GM23338 (cell line): Measurements from ENCODE around the gene CCBE1. TPM values are rescaled to one million over a fixed set of nuclear protein-coding genes. Genes with fewer than 3 reads are reported as not detected.

Source experiments
- ATAC-seq: fragments of 200-7000 bp; cut with Tn5 transposase; 3 replicates; pipeline ENCODE4 v1.9.1; 2020
- DNase-seq: peaks from one replicate; pipeline ENCODE4 v3.0.0-alpha.2; 2015; ENCODE audit warnings: low spot score
- H2AFZ ChIP-seq: fragments of 200-600 bp; sonication (generic); 2 replicates; pipeline ENCODE4 v1.8.0; 2016; ENCODE audit warnings: antibody characterized with exemption, mild to moderate bottlenecking, moderate library complexity
- H3F3A ChIP-seq: fragments of 200-600 bp; sonication (generic); replicated peaks from 2 replicates; pipeline ENCODE4 v1.8.0; 2017; ENCODE audit warnings: antibody characterized with exemption, mixed run types, low read depth
- H3K27ac ChIP-seq: fragments of 200-600 bp; sonication (generic); 2 replicates; pipeline ENCODE4 v1.6.1; 2016; ENCODE audit warnings: low read depth
- H3K27me3 ChIP-seq: fragments of 200-600 bp; sonication (generic); 2 replicates; pipeline ENCODE4 v1.8.0; 2016; ENCODE audit warnings: mild to moderate bottlenecking, mixed run types, moderate library complexity; ENCODE audit not compliant: insufficient read depth
- H3K36me3 ChIP-seq: fragments of 200-600 bp; sonication (generic); 2 replicates; pipeline ENCODE4 v1.8.0; 2016; ENCODE audit warnings: mild to moderate bottlenecking; ENCODE audit not compliant: insufficient read depth
- H3K4me1 ChIP-seq: fragments of 200-600 bp; sonication (generic); 2 replicates; pipeline ENCODE4 v1.8.0; 2016; ENCODE audit warnings: mild to moderate bottlenecking, moderate library complexity; ENCODE audit not compliant: insufficient read depth
- H3K4me2 ChIP-seq: fragments of 200-600 bp; sonication (generic); 2 replicates; pipeline ENCODE4 v1.7.1; 2017; ENCODE audit warnings: mixed run types
- H3K4me3 ChIP-seq: fragments of 200-600 bp; sonication (generic); 2 replicates; pipeline ENCODE4 v1.6.1; 2016; ENCODE audit warnings: mixed run types
- H3K79me2 ChIP-seq: fragments of 200-600 bp; sonication (generic); replicated peaks from 2 replicates; pipeline ENCODE4 v1.8.0; 2017; ENCODE audit warnings: mild to moderate bottlenecking; ENCODE audit not compliant: insufficient read depth
- H3K9me2 ChIP-seq: fragments of 200-600 bp; sonication (generic); 2 replicates; pipeline ENCODE4 v1.8.0; 2017; ENCODE audit not compliant: insufficient read depth
- H4K20me1 ChIP-seq: fragments of 200-600 bp; sonication (generic); replicated peaks from 2 replicates; pipeline ENCODE4 v1.8.0; 2017; ENCODE audit warnings: mild to moderate bottlenecking; ENCODE audit not compliant: insufficient read depth
- H3K27ac Mint-ChIP-seq: 2 replicates; pipeline ENCODE4 v1.8.0; 2020; ENCODE audit warnings: inconsistent platforms, mild to moderate bottlenecking, moderate library complexity, mixed read lengths
- H3K27me3 Mint-ChIP-seq: 3 replicates; pipeline ENCODE4 v1.8.0; 2022; ENCODE audit warnings: low read depth, mild to moderate bottlenecking, moderate library complexity, mixed read lengths, inconsistent platforms; ENCODE audit not compliant: insufficient read depth, poor library complexity
- H3K36me3 Mint-ChIP-seq: 3 replicates; pipeline ENCODE4 v1.8.0; 2021; ENCODE audit warnings: low read depth, mild to moderate bottlenecking, inconsistent platforms, moderate library complexity, mixed read lengths
- H3K4me1 Mint-ChIP-seq: 3 replicates; pipeline ENCODE4 v1.8.0; 2020; ENCODE audit warnings: mild to moderate bottlenecking, inconsistent platforms, mixed read lengths
- H3K4me3 Mint-ChIP-seq: 3 replicates; pipeline ENCODE4 v1.8.0; 2021; ENCODE audit warnings: moderate library complexity, mild to moderate bottlenecking, inconsistent platforms, mixed read lengths
- H3K9me3 Mint-ChIP-seq: 3 replicates; pipeline ENCODE4 v1.8.0; 2020; ENCODE audit warnings: moderate library complexity, mild to moderate bottlenecking, inconsistent platforms, mixed read lengths
- EZH2 ChIP-seq: fragments of 200-600 bp; sonication (generic); IDR thresholded peaks from one replicate; pipeline ENCODE4 v1.8.0; 2017; ENCODE audit warnings: antibody characterized with exemption, mild to moderate bottlenecking, low read depth; ENCODE audit not compliant: unreplicated experiment
- EZH2phosphoT487 ChIP-seq: fragments of 200-600 bp; sonication (generic); IDR thresholded peaks from one replicate; pipeline ENCODE4 v1.8.1; 2018; ENCODE audit warnings: antibody characterized with exemption; ENCODE audit not compliant: unreplicated experiment
- NANOG ChIP-seq: IDR thresholded peaks from 2 replicates; pipeline ENCODE4 v1.6.1; 2016; ENCODE audit warnings: antibody characterized with exemption, borderline replicate concordance
- POLR2AphosphoS5 ChIP-seq: IDR thresholded peaks from 2 replicates; pipeline ENCODE4 v1.6.1; 2016; ENCODE audit warnings: antibody characterized with exemption, low read depth
- STAT1 ChIP-seq: IDR thresholded peaks from one replicate; pipeline ENCODE4 v1.6.1; 2016; ENCODE audit warnings: antibody characterized with exemption; ENCODE audit not compliant: unreplicated experiment
- ZNF114 ChIP-seq: fragments of 250-450 bp; sonication (Bioruptor Pico); IDR thresholded peaks from 2 replicates; pipeline ENCODE4 v1.5.0; 2020; ENCODE audit warnings: mild to moderate bottlenecking, moderate library complexity
- polyA plus RNA-seq: library from polyadenylated mRNA; unstranded; fragments of >200 nt; fragmentation: Nextera tagmentation; extraction: Ambion mirVana; gene quantifications from 2 replicates; pipeline ENCODE4 v1.2.1, GENCODE V29; 2016
- total RNA-seq: library from RNA; depleted of rRNA; stranded (reverse); fragments of >200 nt; shearing (Covaris generic); gene quantifications from 2 replicates; pipeline ENCODE4 v1.2.3, GENCODE V29; 2014
- TF ChIP-seq, protein P1 (sequence below), 2 experiments: fragments of 200-600 bp in 1 of 2; sonication (generic) in 1 of 2; conservative IDR thresholded peaks; 2 replicates each; pipeline versions ENCODE4 v1.5.1 to v1.6.1; 2016 to 2017; ENCODE audit warnings: antibody characterized with exemption in 2 of 2, low read depth in 2 of 2, mild to moderate bottlenecking in 2 of 2, moderate library complexity in 1 of 2
- TF ChIP-seq, protein P2 (sequence below): IDR thresholded peaks from 2 replicates; pipeline ENCODE4 v1.6.1; 2016; ENCODE audit warnings: antibody characterized with exemption
- TF ChIP-seq, protein P3 (sequence below): IDR thresholded peaks from one replicate; pipeline ENCODE4 v1.6.1; 2018; ENCODE audit warnings: antibody characterized with exemption; ENCODE audit not compliant: unreplicated experiment
- TF ChIP-seq, protein P4 (sequence below): fragments of 250-450 bp; sonication (Bioruptor Pico); IDR thresholded peaks from 2 replicates; pipeline ENCODE4 v1.5.0; 2020; ENCODE audit warnings: mild to moderate bottlenecking, moderate library complexity

Gene CCBE1
- total and polyA plus RNA-seq, 2 experiments from 2014 or later: 2.1 to 2.6 TPM

DNA sequence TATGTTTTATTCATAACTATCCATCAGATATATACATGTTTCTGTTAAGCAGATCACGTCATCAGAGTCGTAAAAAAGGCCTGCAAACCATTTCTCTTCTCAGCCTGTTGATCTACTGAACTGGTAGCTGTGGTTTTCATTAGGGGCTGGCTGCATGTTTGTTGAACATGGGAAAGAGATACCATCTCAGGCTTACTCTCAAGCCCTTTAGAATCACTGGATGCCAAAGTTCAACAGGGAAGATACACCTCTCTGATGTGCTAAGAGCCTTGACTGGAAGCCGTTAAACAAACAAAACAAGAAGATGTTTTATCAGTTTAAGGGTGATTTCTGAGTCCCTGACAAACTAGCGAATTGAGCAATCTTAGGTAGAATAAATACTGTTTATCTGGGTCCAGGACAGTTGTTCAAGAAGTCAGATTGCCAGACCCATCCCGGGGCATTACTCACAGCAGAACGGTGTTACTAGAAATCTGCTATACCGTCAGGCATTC lies 243.7 kb downstream of the CCBE1 start (continued):
- TF ChIP-seq, protein P1, sequence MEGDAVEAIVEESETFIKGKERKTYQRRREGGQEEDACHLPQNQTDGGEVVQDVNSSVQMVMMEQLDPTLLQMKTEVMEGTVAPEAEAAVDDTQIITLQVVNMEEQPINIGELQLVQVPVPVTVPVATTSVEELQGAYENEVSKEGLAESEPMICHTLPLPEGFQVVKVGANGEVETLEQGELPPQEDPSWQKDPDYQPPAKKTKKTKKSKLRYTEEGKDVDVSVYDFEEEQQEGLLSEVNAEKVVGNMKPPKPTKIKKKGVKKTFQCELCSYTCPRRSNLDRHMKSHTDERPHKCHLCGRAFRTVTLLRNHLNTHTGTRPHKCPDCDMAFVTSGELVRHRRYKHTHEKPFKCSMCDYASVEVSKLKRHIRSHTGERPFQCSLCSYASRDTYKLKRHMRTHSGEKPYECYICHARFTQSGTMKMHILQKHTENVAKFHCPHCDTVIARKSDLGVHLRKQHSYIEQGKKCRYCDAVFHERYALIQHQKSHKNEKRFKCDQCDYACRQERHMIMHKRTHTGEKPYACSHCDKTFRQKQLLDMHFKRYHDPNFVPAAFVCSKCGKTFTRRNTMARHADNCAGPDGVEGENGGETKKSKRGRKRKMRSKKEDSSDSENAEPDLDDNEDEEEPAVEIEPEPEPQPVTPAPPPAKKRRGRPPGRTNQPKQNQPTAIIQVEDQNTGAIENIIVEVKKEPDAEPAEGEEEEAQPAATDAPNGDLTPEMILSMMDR (conservative IDR thresholded peaks at IDR 0.05; ENCODE audit: low read depth in 2 of 2): no peak
- TF ChIP-seq, protein P2, sequence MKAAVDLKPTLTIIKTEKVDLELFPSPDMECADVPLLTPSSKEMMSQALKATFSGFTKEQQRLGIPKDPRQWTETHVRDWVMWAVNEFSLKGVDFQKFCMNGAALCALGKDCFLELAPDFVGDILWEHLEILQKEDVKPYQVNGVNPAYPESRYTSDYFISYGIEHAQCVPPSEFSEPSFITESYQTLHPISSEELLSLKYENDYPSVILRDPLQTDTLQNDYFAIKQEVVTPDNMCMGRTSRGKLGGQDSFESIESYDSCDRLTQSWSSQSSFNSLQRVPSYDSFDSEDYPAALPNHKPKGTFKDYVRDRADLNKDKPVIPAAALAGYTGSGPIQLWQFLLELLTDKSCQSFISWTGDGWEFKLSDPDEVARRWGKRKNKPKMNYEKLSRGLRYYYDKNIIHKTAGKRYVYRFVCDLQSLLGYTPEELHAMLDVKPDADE: no peak
- TF ChIP-seq NANOG (no peak), POLR2AphosphoS5 (no peak), ZNF114 (CRISPR knock-in tag) (no peak), EZH2phosphoT487 (no peak)

DNA sequence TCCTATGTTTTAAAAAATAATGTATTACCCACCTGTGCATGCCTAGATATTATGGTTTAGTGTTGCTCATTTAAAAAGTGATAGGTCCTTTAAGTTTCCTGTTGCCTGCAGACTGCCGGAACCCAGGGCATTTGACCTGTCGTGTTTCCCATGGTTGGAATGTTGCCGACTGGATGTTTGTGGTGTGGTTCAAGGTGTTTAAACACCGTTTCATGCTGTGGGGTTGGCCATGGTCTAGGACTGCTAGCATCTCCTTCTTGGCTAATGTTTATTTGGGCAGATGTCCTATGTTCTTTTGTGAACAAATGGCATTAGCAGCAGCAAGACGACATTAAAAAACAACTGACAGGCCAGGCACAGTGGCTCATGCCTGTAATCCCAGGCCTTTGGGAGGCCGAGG lies 245.3 kb downstream of the CCBE1 start:
- H3K27ac Mint-ChIP-seq: no peak overlapping the region
- no peak for ATAC-seq
- H3K4me3 ChIP-seq: no peak overlapping the region
- TF ChIP-seq, protein P3, sequence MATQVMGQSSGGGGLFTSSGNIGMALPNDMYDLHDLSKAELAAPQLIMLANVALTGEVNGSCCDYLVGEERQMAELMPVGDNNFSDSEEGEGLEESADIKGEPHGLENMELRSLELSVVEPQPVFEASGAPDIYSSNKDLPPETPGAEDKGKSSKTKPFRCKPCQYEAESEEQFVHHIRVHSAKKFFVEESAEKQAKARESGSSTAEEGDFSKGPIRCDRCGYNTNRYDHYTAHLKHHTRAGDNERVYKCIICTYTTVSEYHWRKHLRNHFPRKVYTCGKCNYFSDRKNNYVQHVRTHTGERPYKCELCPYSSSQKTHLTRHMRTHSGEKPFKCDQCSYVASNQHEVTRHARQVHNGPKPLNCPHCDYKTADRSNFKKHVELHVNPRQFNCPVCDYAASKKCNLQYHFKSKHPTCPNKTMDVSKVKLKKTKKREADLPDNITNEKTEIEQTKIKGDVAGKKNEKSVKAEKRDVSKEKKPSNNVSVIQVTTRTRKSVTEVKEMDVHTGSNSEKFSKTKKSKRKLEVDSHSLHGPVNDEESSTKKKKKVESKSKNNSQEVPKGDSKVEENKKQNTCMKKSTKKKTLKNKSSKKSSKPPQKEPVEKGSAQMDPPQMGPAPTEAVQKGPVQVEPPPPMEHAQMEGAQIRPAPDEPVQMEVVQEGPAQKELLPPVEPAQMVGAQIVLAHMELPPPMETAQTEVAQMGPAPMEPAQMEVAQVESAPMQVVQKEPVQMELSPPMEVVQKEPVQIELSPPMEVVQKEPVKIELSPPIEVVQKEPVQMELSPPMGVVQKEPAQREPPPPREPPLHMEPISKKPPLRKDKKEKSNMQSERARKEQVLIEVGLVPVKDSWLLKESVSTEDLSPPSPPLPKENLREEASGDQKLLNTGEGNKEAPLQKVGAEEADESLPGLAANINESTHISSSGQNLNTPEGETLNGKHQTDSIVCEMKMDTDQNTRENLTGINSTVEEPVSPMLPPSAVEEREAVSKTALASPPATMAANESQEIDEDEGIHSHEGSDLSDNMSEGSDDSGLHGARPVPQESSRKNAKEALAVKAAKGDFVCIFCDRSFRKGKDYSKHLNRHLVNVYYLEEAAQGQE: no peak
- no peak for TF ChIP-seq EZH2
- TF ChIP-seq, protein P1 (conservative IDR thresholded peaks at IDR 0.05; ENCODE audit: low read depth in 2 of 2): no peak
- TF ChIP-seq EZH2phosphoT487: no peak
- no peak for TF ChIP-seq STAT1
- TF ChIP-seq, protein P4, sequence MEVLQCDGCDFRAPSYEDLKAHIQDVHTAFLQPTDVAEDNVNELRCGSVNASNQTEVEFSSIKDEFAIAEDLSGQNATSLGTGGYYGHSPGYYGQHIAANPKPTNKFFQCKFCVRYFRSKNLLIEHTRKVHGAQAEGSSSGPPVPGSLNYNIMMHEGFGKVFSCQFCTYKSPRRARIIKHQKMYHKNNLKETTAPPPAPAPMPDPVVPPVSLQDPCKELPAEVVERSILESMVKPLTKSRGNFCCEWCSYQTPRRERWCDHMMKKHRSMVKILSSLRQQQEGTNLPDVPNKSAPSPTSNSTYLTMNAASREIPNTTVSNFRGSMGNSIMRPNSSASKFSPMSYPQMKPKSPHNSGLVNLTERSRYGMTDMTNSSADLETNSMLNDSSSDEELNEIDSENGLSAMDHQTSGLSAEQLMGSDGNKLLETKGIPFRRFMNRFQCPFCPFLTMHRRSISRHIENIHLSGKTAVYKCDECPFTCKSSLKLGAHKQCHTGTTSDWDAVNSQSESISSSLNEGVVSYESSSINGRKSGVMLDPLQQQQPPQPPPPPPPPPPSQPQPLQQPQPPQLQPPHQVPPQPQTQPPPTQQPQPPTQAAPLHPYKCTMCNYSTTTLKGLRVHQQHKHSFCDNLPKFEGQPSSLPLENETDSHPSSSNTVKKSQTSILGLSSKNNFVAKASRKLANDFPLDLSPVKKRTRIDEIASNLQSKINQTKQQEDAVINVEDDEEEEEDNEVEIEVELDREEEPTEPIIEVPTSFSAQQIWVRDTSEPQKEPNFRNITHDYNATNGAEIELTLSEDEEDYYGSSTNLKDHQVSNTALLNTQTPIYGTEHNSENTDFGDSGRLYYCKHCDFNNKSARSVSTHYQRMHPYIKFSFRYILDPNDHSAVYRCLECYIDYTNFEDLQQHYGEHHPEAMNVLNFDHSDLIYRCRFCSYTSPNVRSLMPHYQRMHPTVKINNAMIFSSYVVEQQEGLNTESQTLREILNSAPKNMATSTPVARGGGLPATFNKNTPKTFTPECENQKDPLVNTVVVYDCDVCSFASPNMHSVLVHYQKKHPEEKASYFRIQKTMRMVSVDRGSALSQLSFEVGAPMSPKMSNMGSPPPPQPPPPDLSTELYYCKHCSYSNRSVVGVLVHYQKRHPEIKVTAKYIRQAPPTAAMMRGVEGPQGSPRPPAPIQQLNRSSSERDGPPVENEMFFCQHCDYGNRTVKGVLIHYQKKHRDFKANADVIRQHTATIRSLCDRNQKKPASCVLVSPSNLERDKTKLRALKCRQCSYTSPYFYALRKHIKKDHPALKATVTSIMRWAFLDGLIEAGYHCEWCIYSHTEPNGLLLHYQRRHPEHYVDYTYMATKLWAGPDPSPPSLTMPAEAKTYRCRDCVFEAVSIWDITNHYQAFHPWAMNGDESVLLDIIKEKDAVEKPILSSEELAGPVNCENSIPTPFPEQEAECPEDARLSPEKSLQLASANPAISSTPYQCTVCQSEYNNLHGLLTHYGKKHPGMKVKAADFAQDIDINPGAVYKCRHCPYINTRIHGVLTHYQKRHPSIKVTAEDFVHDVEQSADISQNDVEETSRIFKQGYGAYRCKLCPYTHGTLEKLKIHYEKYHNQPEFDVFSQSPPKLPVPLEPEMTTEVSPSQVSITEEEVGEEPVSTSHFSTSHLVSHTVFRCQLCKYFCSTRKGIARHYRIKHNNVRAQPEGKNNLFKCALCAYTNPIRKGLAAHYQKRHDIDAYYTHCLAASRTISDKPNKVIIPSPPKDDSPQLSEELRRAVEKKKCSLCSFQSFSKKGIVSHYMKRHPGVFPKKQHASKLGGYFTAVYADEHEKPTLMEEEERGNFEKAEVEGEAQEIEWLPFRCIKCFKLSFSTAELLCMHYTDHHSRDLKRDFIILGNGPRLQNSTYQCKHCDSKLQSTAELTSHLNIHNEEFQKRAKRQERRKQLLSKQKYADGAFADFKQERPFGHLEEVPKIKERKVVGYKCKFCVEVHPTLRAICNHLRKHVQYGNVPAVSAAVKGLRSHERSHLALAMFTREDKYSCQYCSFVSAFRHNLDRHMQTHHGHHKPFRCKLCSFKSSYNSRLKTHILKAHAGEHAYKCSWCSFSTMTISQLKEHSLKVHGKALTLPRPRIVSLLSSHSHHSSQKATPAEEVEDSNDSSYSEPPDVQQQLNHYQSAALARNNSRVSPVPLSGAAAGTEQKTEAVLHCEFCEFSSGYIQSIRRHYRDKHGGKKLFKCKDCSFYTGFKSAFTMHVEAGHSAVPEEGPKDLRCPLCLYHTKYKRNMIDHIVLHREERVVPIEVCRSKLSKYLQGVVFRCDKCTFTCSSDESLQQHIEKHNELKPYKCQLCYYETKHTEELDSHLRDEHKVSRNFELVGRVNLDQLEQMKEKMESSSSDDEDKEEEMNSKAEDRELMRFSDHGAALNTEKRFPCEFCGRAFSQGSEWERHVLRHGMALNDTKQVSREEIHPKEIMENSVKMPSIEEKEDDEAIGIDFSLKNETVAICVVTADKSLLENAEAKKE (CRISPR knock-in tag): no peak
- TF ChIP-seq POLR2AphosphoS5: no peak

More for the DNA sequence above, 245.3 kb downstream of the CCBE1 start:
- Histone ChIP-seq H3K27ac (no peak overlapping the region), H3K36me3 (no peaks in the 10 kb centered on the region), H2AFZ (no peak overlapping the region), H3K4me1 (no peaks in the 10 kb centered on the region), H4K20me1 (no peaks in the 10 kb centered on the region), H3K9me2 (no peaks in the 10 kb centered on the region), H3K79me2 (no peaks in the 10 kb centered on the region), H3K4me2 (no peak overlapping the region), H3K27me3 (no peaks in the 10 kb centered on the region), H3F3A (no peaks in the 10 kb centered on the region)
- Mint-ChIP-seq H3K4me3 (no peak overlapping the region), H3K36me3 (no peaks in the 10 kb centered on the region), H3K9me3 (no peaks in the 10 kb centered on the region; the same call in 2 of the 3 replicates), H3K27me3 (peaks cover 8% of the 10 kb centered on the region), H3K4me1 (peaks cover 6% of the 10 kb centered on the region; the same call in 2 of the 3 replicates)
- no peak for DNase-seq
